Endothelial cell of hepatic sinusoid (primary cell): ENCODE results near the gene PLXNB1.

Experiments used
- in situ Hi-C: cut with HindIII; loops from 2 replicates; pipeline ENCODE4 v1.10.0; 2017; ENCODE audit warnings: low sequenced_read_pairs

PLXNB1 gene

GRCh38 chr3:48423241-48423882 lies 6.5 kb downstream of the PLXNB1 start:
- in situ Hi-C loops: no loop called here

GRCh38 chr3:48422681-48423080 lies 7.2 kb downstream of the PLXNB1 start:
- in situ Hi-C loops: no loop called here

- in situ Hi-C loops: no loop called here
Observed at GRCh38 chr3:48422272-48422671, 7.6 kb downstream of the PLXNB1 start.

GRCh38 chr3:48420561-48420960 lies 9.3 kb downstream of the PLXNB1 start:
- in situ Hi-C loops: no loop called here

GRCh38 chr3:48419597-48419996 lies 10.3 kb downstream of the PLXNB1 start:
- in situ Hi-C loops: loop anchor here (10.0 kb wide), 1 partner anchor 145 kb away; no protein-coding TSS in a partner anchor

GRCh38 chr3:48419149-48419548 lies 10.7 kb downstream of the PLXNB1 start:
- in situ Hi-C loops: loop anchor here (10.0 kb wide), 1 partner anchor 144 kb away; no protein-coding TSS in a partner anchor

- in situ Hi-C loops: loop anchor here (10.0 kb wide), 1 partner anchor 144 kb away; no protein-coding TSS in a partner anchor
Observed at GRCh38 chr3:48418651-48419050, 11.2 kb downstream of the PLXNB1 start.

- in situ Hi-C loops: loop anchor here (10.0 kb wide), 1 partner anchor 143 kb away; no protein-coding TSS in a partner anchor
Observed at GRCh38 chr3:48418140-48418539, 11.7 kb downstream of the PLXNB1 start.

GRCh38 chr3:48417529-48418108 lies 12.3 kb downstream of the PLXNB1 start:
- in situ Hi-C loops: loop anchor here (10.0 kb wide), 1 partner anchor 143 kb away; no protein-coding TSS in a partner anchor

- in situ Hi-C loops: loop anchor here (10.0 kb wide), 1 partner anchor 142 kb away; no protein-coding TSS in a partner anchor
Observed at GRCh38 chr3:48416546-48416945, 13.3 kb downstream of the PLXNB1 start.

GRCh38 chr3:48416091-48416505 lies 13.8 kb downstream of the PLXNB1 start:
- in situ Hi-C loops: loop anchor here (10.0 kb wide), 1 partner anchor 141 kb away; no protein-coding TSS in a partner anchor

- in situ Hi-C loops: loop anchor here (10.0 kb wide), 1 partner anchor 141 kb away; no protein-coding TSS in a partner anchor
Observed at GRCh38 chr3:48415251-48415953, 14.5 kb downstream of the PLXNB1 start.

GRCh38 chr3:48414376-48415250 lies 15.3 kb downstream of the PLXNB1 start:
- in situ Hi-C loops: loop anchor here (5.0 to 10.0 kb wide), 2 partner anchors 72 to 140 kb away; no protein-coding TSS in a partner anchor

GRCh38 chr3:48413611-48414010 lies 16.3 kb downstream of the PLXNB1 start:
- in situ Hi-C loops: loop anchor here (5.0 to 10.0 kb wide), 2 partner anchors 71 to 139 kb away; no protein-coding TSS in a partner anchor

- in situ Hi-C loops: loop anchor here (5.0 to 10.0 kb wide), 2 partner anchors 71 to 138 kb away; no protein-coding TSS in a partner anchor
Observed at GRCh38 chr3:48413086-48413485, 16.8 kb downstream of the PLXNB1 start.

- in situ Hi-C loops: loop anchor here (5.0 to 10.0 kb wide), 2 partner anchors 70 to 138 kb away; no protein-coding TSS in a partner anchor
Observed at GRCh38 chr3:48412375-48413001, 17.4 kb downstream of the PLXNB1 start.

GRCh38 chr3:48411606-48412374 lies 18.1 kb downstream of the PLXNB1 start:
- in situ Hi-C loops: loop anchor here (5.0 to 10.0 kb wide), 2 partner anchors 69 to 137 kb away; no protein-coding TSS in a partner anchor

GRCh38 chr3:48411041-48411588 lies 18.8 kb downstream of the PLXNB1 start:
- in situ Hi-C loops: loop anchor here (5.0 to 10.0 kb wide), 2 partner anchors 69 to 136 kb away; no protein-coding TSS in a partner anchor
